Skeletal muscle tissue (tissue), 4 donors: ENCODE results near the gene PPFIA1. TPM values are rescaled to one million over a fixed set of nuclear protein-coding genes. Genes with fewer than 3 reads are reported as not detected.

ENCODE experiments used
- H3K27ac ChIP-seq: one replicate; pipeline ENCODE4 v1.7.0; 2013; ENCODE audit warnings: mild to moderate bottlenecking, low read depth, low read length, inconsistent platforms
- H3K27me3 ChIP-seq, 3 donors: one replicate each; pipeline ENCODE4 v1.7.0; 2013; ENCODE audit warnings: low read length in 3 of 3; ENCODE audit not compliant: control insufficient read depth in 3 of 3, insufficient read depth in 3 of 3
- H3K36me3 ChIP-seq, 3 donors: one replicate each; pipeline ENCODE4 v1.7.0; 2013; ENCODE audit warnings: low read length in 3 of 3; ENCODE audit not compliant: control insufficient read depth in 3 of 3, insufficient read depth in 3 of 3
- H3K4me1 ChIP-seq, 3 donors: one replicate each; pipeline ENCODE4 v1.7.0; 2013; ENCODE audit warnings: low read length in 3 of 3, mild to moderate bottlenecking in 3 of 3; ENCODE audit not compliant: control insufficient read depth in 3 of 3, insufficient read depth in 3 of 3
- H3K4me3 ChIP-seq, 3 donors: one replicate each; pipeline ENCODE4 v1.7.0; 2013; ENCODE audit warnings: low read length in 3 of 3
- H3K9ac ChIP-seq, 3 donors: one replicate each; pipeline ENCODE4 v1.7.0; 2013; ENCODE audit warnings: low read length in 3 of 3, mild to moderate bottlenecking in 3 of 3, moderate library complexity in 2 of 3, low read depth in 1 of 3
- H3K9me3 ChIP-seq, 3 donors: one replicate each; pipeline ENCODE4 v1.7.0; 2013; ENCODE audit warnings: low read length in 3 of 3; ENCODE audit not compliant: control insufficient read depth in 3 of 3
- total RNA-seq: library from RNA; depleted of rRNA; stranded (reverse); fragments of >200 nt; gene quantifications from one replicate; pipeline ENCODE4 v1.2.3, GENCODE V29; 2014
- donor health status: Osteomylitis.

Gene PPFIA1
- total RNA-seq, 1 donor from 2014 or later: 25.6 TPM

- Histone ChIP-seq H3K9ac (no peak overlapping the region), H3K27ac (no peak overlapping the region)
Measured at GRCh38 chr11:70233511-70233934, 37.0 kb upstream of the PPFIA1 start.

GRCh38 chr11:70233962-70234361 lies 36.5 kb upstream of the PPFIA1 start:
- Histone ChIP-seq H3K9ac (no peak overlapping the region), H3K27ac (no peak overlapping the region)

More at GRCh38 chr11:70233511-70233934, 37.0 kb upstream of the PPFIA1 start:
- peaks cover 8 to 13% (median 12%) of the 10 kb centered on the region in 3 donors for H3K4me1 ChIP-seq
- no peaks in the 10 kb centered on the region for H3K9me3 ChIP-seq
- H3K36me3 ChIP-seq: no peaks in the 10 kb centered on the region
- H3K27me3 ChIP-seq: peaks cover 0 to 5% (median 0%) of the 10 kb centered on the region in 3 donors
- no peak overlapping the region for H3K4me3 ChIP-seq

GRCh38 chr11:70240337-70240736 lies 30.2 kb upstream of the PPFIA1 start:
- no peaks in the 10 kb centered on the region for H3K36me3 ChIP-seq
- H3K27ac ChIP-seq: no peak overlapping the region
- H3K27me3 ChIP-seq: peaks cover 4 to 13% (median 8%) of the 10 kb centered on the region in 3 donors
- no peaks in the 10 kb centered on the region for H3K4me1 ChIP-seq
- no peak overlapping the region for H3K9ac ChIP-seq
- H3K4me3 ChIP-seq: no peak overlapping the region
- no peaks in the 10 kb centered on the region for H3K9me3 ChIP-seq

More at GRCh38 chr11:70233962-70234361, 36.5 kb upstream of the PPFIA1 start:
- no peaks in the 10 kb centered on the region for H3K36me3 ChIP-seq
- H3K27me3 ChIP-seq: peaks cover 0 to 5% (median 0%) of the 10 kb centered on the region in 3 donors
- H3K4me3 ChIP-seq: no peak overlapping the region
- peaks cover 8 to 13% (median 12%) of the 10 kb centered on the region in 3 donors for H3K4me1 ChIP-seq
- H3K9me3 ChIP-seq: no peaks in the 10 kb centered on the region

GRCh38 chr11:70241709-70242108 lies 28.8 kb upstream of the PPFIA1 start:
- no peaks in the 10 kb centered on the region for H3K4me1 ChIP-seq
- H3K9me3 ChIP-seq: no peaks in the 10 kb centered on the region
- H3K9ac ChIP-seq: no peak overlapping the region
- H3K27ac ChIP-seq: no peak overlapping the region
- no peaks in the 10 kb centered on the region for H3K36me3 ChIP-seq
- peaks cover 4 to 13% (median 8%) of the 10 kb centered on the region in 3 donors for H3K27me3 ChIP-seq
- no peak overlapping the region for H3K4me3 ChIP-seq

GRCh38 chr11:70242885-70243284 lies 27.6 kb upstream of the PPFIA1 start:
- no peaks in the 10 kb centered on the region for H3K9me3 ChIP-seq
- H3K4me3 ChIP-seq: no peak overlapping the region
- H3K36me3 ChIP-seq: no peaks in the 10 kb centered on the region
- H3K27me3 ChIP-seq: peaks cover 4 to 13% (median 8%) of the 10 kb centered on the region in 3 donors
- no peak overlapping the region for H3K9ac ChIP-seq
- no peak overlapping the region for H3K27ac ChIP-seq
- peaks cover 4 to 7% (median 6%) of the 10 kb centered on the region in 3 donors for H3K4me1 ChIP-seq

GRCh38 chr11:70243912-70244652 lies 26.4 kb upstream of the PPFIA1 start:
- H3K9me3 ChIP-seq: no peaks in the 10 kb centered on the region
- H3K9ac ChIP-seq: no peak overlapping the region
- peaks cover 4 to 13% (median 8%) of the 10 kb centered on the region in 3 donors for H3K27me3 ChIP-seq
- H3K27ac ChIP-seq: peak overlapping the region; percentile 25
- H3K4me1 ChIP-seq: peaks cover 4 to 7% (median 6%) of the 10 kb centered on the region in 3 donors
- no peaks in the 10 kb centered on the region for H3K36me3 ChIP-seq
- H3K4me3 ChIP-seq: no peak overlapping the region

- peaks cover 4 to 13% (median 8%) of the 10 kb centered on the region in 3 donors for H3K27me3 ChIP-seq
- H3K36me3 ChIP-seq: no peaks in the 10 kb centered on the region
- H3K9ac ChIP-seq: no peak overlapping the region
- H3K27ac ChIP-seq: peak overlapping the region; percentile 25
- peaks cover 4 to 7% (median 6%) of the 10 kb centered on the region in 3 donors for H3K4me1 ChIP-seq
- no peak overlapping the region for H3K4me3 ChIP-seq
- no peaks in the 10 kb centered on the region for H3K9me3 ChIP-seq
Measured at GRCh38 chr11:70244698-70245097, 25.8 kb upstream of the PPFIA1 start.

- Histone ChIP-seq H3K4me1 (peaks cover 4 to 7% (median 6%) of the 10 kb centered on the region in 3 donors), H3K4me3 (no peak overlapping the region), H3K27ac (no peak overlapping the region), H3K9ac (no peak overlapping the region), H3K9me3 (no peaks in the 10 kb centered on the region), H3K27me3 (peaks cover 0 to 4% (median 3%) of the 10 kb centered on the region in 3 donors), H3K36me3 (no peaks in the 10 kb centered on the region)
Measured at GRCh38 chr11:70246196-70246595, 24.3 kb upstream of the PPFIA1 start.

- Histone ChIP-seq H3K4me1 (peaks cover 4 to 8% (median 6%) of the 10 kb centered on the region in 3 donors), H3K27ac (no peak overlapping the region), H3K9ac (peak overlapping the region in 1 of 3 donors; percentile 16), H3K36me3 (no peaks in the 10 kb centered on the region), H3K4me3 (no peak overlapping the region), H3K9me3 (no peaks in the 10 kb centered on the region), H3K27me3 (peaks cover 0 to 4% (median 3%) of the 10 kb centered on the region in 3 donors)
Measured at GRCh38 chr11:70247042-70247709, 23.3 kb upstream of the PPFIA1 start.

- H3K27ac ChIP-seq: no peak overlapping the region
- peaks cover 0 to 4% (median 3%) of the 10 kb centered on the region in 3 donors for H3K27me3 ChIP-seq
- H3K9ac ChIP-seq: peak overlapping the region in 1 of 3 donors; percentile 16
- no peaks in the 10 kb centered on the region for H3K36me3 ChIP-seq
- no peak overlapping the region for H3K4me3 ChIP-seq
- H3K4me1 ChIP-seq: peaks cover 4 to 8% (median 6%) of the 10 kb centered on the region in 3 donors
- no peaks in the 10 kb centered on the region for H3K9me3 ChIP-seq
Measured at GRCh38 chr11:70247710-70248072, 22.8 kb upstream of the PPFIA1 start.
